ENCODE data around the gene SP6. TPM values are rescaled to one million over a fixed set of nuclear protein-coding genes. Genes with fewer than 3 reads are reported as not detected.

Gene SP6
- total RNA-seq, 1 donor from 2014 or later: 2.0 TPM

- H3K4me3 ChIP-seq (ENCODE audit: low read depth, low read length): no peak overlapping the region
- no peak for DNase-seq (ENCODE audit: low read depth)
- no peak for TF ChIP-seq CTCF (conservative IDR thresholded peaks at IDR 0.05; ENCODE audit: low read depth, low read length)
Observed at GRCh38 chr17:47822785-47823184, 28.2 kb downstream of the SP6 start.

GRCh38 chr17:47821424-47822391 is 29.3 kb downstream of the SP6 start, which contains the start of gene OSBPL7:
Gene OSBPL7 (minus strand): TSS chr17:47821794. CDS start chr17:47820278, 1,516 bp downstream.
- DNase-seq (ENCODE audit: low read depth): no peak
- H3K4me3 ChIP-seq (ENCODE audit: low read depth, low read length): peak within 1 kb of the TSS; percentile 97
- TF ChIP-seq CTCF (conservative IDR thresholded peaks at IDR 0.05; ENCODE audit: low read depth, low read length): peak; percentile 11

- no peak for DNase-seq (ENCODE audit: low read depth)
- peak overlapping the region; percentile 97 for H3K4me3 ChIP-seq (ENCODE audit: low read depth, low read length)
- TF ChIP-seq CTCF (conservative IDR thresholded peaks at IDR 0.05; ENCODE audit: low read depth, low read length): no peak
Observed at GRCh38 chr17:47821031-47821423, 29.9 kb downstream of the SP6 start.

DNA sequence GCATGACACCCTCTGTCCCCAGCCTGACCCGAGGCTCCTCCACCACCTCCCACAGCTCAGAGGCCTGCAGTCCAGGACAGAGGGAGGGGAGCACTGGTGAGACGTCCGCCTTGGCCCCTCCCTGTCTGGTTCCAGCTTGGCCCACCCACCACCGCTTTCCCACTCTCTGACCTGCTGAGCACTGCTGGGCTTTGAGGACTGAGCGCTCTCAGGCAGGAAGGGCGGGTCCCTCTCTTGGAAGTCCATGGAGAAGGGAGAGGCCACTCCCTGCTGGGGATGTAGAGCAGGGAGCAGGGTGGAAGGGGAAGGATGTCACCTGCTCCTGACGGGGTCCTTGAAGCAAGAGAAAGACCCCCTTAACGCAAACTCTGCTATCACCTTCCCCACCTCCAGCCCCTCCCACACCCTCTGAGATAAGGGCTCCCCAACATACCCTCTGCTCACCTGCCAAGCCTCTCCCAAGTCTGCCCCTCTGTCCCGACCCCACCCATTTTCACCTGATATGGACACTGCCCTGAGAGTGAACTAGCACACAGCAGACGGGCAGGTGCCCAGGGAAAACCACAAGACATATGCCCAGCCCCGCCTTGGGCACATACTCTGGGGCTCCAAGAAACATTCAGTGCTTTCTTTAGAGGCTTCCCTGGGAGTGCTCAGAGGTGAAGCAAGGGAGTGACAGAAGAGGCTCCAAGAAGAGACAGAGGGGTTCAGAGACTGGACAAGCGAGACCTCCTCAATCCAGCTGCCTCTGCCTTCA is 30.8 kb downstream of the SP6 start:
- TF ChIP-seq CTCF (conservative IDR thresholded peaks at IDR 0.05; ENCODE audit: low read depth, low read length): no peak
- DNase-seq (ENCODE audit: low read depth): no peak
- peak overlapping the region; percentile 97 for H3K4me3 ChIP-seq (ENCODE audit: low read depth, low read length)

- H3K4me3 ChIP-seq (ENCODE audit: low read depth, low read length): no peak overlapping the region
- TF ChIP-seq CTCF (conservative IDR thresholded peaks at IDR 0.05; ENCODE audit: low read depth, low read length): no peak
- no peak for DNase-seq (ENCODE audit: low read depth)
Observed at GRCh38 chr17:47819475-47819874, 31.5 kb downstream of the SP6 start.

DNA sequence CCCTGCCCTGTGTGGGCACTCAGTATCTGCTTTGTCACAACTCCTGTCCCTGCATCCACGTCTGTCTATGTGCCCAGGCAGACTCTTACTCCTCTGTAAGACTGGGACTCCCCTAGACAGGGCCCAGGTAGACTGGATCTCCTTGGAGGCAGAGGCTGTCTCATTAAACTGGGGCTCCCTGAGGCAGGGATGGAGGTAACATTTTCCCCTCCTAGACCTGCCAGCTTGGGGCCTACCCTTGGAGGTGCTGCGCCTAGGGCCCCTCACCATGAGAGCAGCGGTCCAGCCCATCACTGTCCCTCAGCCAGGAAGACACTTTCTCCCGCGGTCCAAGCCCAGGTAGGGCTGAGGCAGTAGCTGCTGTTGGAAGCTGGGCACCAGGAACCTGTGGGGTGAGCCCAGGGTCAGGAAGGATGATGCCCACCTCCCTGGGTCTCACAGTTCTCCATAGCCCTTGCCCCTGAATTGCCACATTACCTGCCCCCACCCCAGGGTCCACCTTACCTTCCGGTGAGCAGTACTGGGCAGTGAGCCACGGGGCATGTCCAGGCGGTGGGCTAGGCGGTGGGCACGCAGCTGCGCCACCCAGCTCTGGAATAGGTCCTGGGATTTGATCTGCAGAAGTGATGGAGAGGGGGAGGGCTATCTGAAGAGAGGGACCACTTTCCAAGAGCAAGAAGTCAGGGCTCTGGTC is 32.8 kb downstream of the SP6 start:
- TF ChIP-seq CTCF (conservative IDR thresholded peaks at IDR 0.05; ENCODE audit: low read depth, low read length): no peak
- DNase-seq (ENCODE audit: low read depth): no peak
- H3K4me3 ChIP-seq (ENCODE audit: low read depth, low read length): no peak overlapping the region
